SIG-M5 treated with dmso at 0.1 percent for 504 hours (cell line): Measurements from ENCODE around the gene PCGF3.
"Not testable (repeated sequence)": the region's sequence is repeated elsewhere in the genome, so short reads cannot be mapped to it uniquely, and the experiment has no call there.

Source experiments
- DNase-seq: peaks from one replicate; lab custom pipeline; 2025; ENCODE audit not compliant: unreplicated experiment; lab: John Stamatoyannopoulos, UW

PCGF3 gene

GRCh38 chr4:762211-763190 lies 56.9 kb downstream of the PCGF3 start:
- no peak for DNase-seq

- DNase-seq = no peak
These were observed 57.7 kb downstream of the PCGF3 start for GRCh38 chr4:763191-763810.

GRCh38 chr4:763922-764321 lies 58.3 kb downstream of the PCGF3 start:
- DNase-seq = no peak

GRCh38 chr4:764405-765169 lies 59.0 kb downstream of the PCGF3 start:
- DNase-seq = no peak

- no peak for DNase-seq
These were observed 60.5 kb downstream of the PCGF3 start for GRCh38 chr4:766152-766515.

GRCh38 chr4:766559-767283 lies 61.1 kb downstream of the PCGF3 start:
- DNase-seq = no peak

- no peak for DNase-seq
These were observed 62.4 kb downstream of the PCGF3 start for GRCh38 chr4:768076-768475.

GRCh38 chr4:768995-769394 lies 63.4 kb downstream of the PCGF3 start:
- DNase-seq = no peak

GRCh38 chr4:769511-769910 lies 63.9 kb downstream of the PCGF3 start:
- DNase-seq = no peak

- DNase-seq = no peak
These were observed 64.4 kb downstream of the PCGF3 start for GRCh38 chr4:770022-770421.

- no peak for DNase-seq
These were observed 65.8 kb downstream of the PCGF3 start for GRCh38 chr4:771464-771863.

GRCh38 chr4:772118-772517 lies 66.5 kb downstream of the PCGF3 start:
- no peak for DNase-seq

- no peak for DNase-seq
These were observed 67.1 kb downstream of the PCGF3 start for GRCh38 chr4:772776-773175.

- DNase-seq = no peak
These were observed 67.6 kb downstream of the PCGF3 start for GRCh38 chr4:773214-773613.

- not testable (repeated sequence) for DNase-seq
These were observed 68.9 kb downstream of the PCGF3 start for GRCh38 chr4:774419-775092.

- not testable (repeated sequence) for DNase-seq
These were observed 69.9 kb downstream of the PCGF3 start for GRCh38 chr4:775485-775884.

GRCh38 chr4:776743-777441 lies 71.3 kb downstream of the PCGF3 start:
- no peak for DNase-seq

- no peak for DNase-seq
These were observed 72.1 kb downstream of the PCGF3 start for GRCh38 chr4:777520-778262.

- DNase-seq = no peak
These were observed 73.9 kb downstream of the PCGF3 start for GRCh38 chr4:779555-779954.
